K562 (cell line): ENCODE results near the gene GDF11. TPM values are rescaled to one million over a fixed set of nuclear protein-coding genes. Genes with fewer than 3 reads are reported as not detected.

Experiments used
- ATAC-seq: fragments of 200-7000 bp; cut with Tn5 transposase; 3 replicates; pipeline ENCODE4 v1.9.1; 2020; ENCODE audit warnings: moderate library complexity
- BruUV-seq: library from RNA; stranded (reverse); fragments of 400-500 nt; replicated peaks from 2 replicates; lab custom pipeline; 2021; lab: Mats Ljungman, UMichigan
- CTCF ChIA-PET: fragments of 300-600 bp; formaldehyde crosslinking; extraction: SDS; loops from one replicate; lab custom pipeline; 2021; ENCODE audit warnings: low intra/inter-chr PET ratio; lab: Yijun Ruan, JAX
- POLR2A ChIA-PET: fragments of 300-600, 350-650 bp; sonication (Branson Sonifier 250); formaldehyde crosslinking; extraction: SDS; loops from one replicate; lab custom pipeline; 2021; ENCODE audit warnings: antibody characterized with exemption, inconsistent platforms; lab: Yijun Ruan, JAX
- DNase-seq, 4 experiments: peaks; one replicate each; pipeline versions ENCODE4 v3.0.0 to v3.0.0-alpha.2; 2011 to 2018; ENCODE audit warnings: low spot score in 3 of 4, mixed read lengths in 3 of 4; ENCODE audit errors: extremely low read depth in 1 of 4
- FAIRE-seq: peaks from 2 replicates; lab custom pipeline; 2011; peaks lifted over from hg19 to GRCh38; lab: Jason Lieb, UNC
- H2AFZ ChIP-seq: 2 replicates; pipeline ENCODE4 v1.6.0; 2011; ENCODE audit warnings: low read depth, low read length, control low read depth, inconsistent platforms
- H3K27ac ChIP-seq: fragments of 200-600 bp; 3 replicates; pipeline ENCODE4 v1.8.0; 2011; ENCODE audit warnings: low read depth, mild to moderate bottlenecking, control low read depth, inconsistent platforms, low read length, moderate library complexity, mixed read lengths; ENCODE audit errors: extremely low read depth
- H3K27me3 ChIP-seq, 2 experiments: fragments of 300-600 bp in 1 of 2; 2 replicates in 1 of 2; 3 replicates in 1 of 2; pipeline versions ENCODE4 v1.6.0 to v1.8.0; 2011; ENCODE audit warnings: inconsistent platforms in 2 of 2, low read length in 2 of 2, mild to moderate bottlenecking in 1 of 2, mixed read lengths in 1 of 2, moderate library complexity in 1 of 2; ENCODE audit not compliant: control insufficient read depth in 2 of 2, insufficient read depth in 2 of 2
- H3K36me3 ChIP-seq: fragments of 300-600 bp; 3 replicates; pipeline ENCODE4 v1.8.0; 2011; ENCODE audit warnings: mild to moderate bottlenecking, low read length, inconsistent platforms; ENCODE audit not compliant: control insufficient read depth, insufficient read depth
- H3K4me1 ChIP-seq, 2 experiments: fragments of 200-600 bp in 1 of 2; replicated peaks in 1 of 2; 2 replicates in 1 of 2; 3 replicates in 1 of 2; pipeline versions ENCODE4 v1.5.1 to v1.8.0; 2011; ENCODE audit warnings: inconsistent platforms in 2 of 2, low read length in 2 of 2, mild to moderate bottlenecking in 1 of 2, mixed read lengths in 1 of 2, moderate library complexity in 1 of 2; ENCODE audit not compliant: control insufficient read depth in 2 of 2, insufficient read depth in 2 of 2
- H3K4me2 ChIP-seq: 2 replicates; pipeline ENCODE4 v1.6.1; 2011; ENCODE audit warnings: low read length, control low read depth, inconsistent platforms, mixed read lengths; ENCODE audit not compliant: insufficient read depth
- H3K4me3 ChIP-seq: fragments of 200-600 bp; sonication (generic), shearing (Covaris generic); 2 replicates; pipeline ENCODE4 v1.5.1; 2016; ENCODE audit warnings: control low read depth, inconsistent platforms
- H3K79me2 ChIP-seq: fragments of 200-600 bp; 3 replicates; pipeline ENCODE4 v1.8.0; 2011; ENCODE audit warnings: low read length, inconsistent platforms; ENCODE audit not compliant: control insufficient read depth, insufficient read depth
- H3K9ac ChIP-seq, 2 experiments: 2 replicates each; pipeline versions ENCODE4 v1.6.0 to v1.6.1; 2011; ENCODE audit warnings: low read depth in 2 of 2, low read length in 2 of 2, control low read depth in 1 of 2, inconsistent platforms in 1 of 2, mild to moderate bottlenecking in 1 of 2, mixed read lengths in 1 of 2; ENCODE audit not compliant: insufficient read depth in 1 of 2
- H3K9me1 ChIP-seq: one replicate; pipeline ENCODE4 v1.6.0; 2011; ENCODE audit warnings: inconsistent platforms, mild to moderate bottlenecking, low read length, moderate library complexity; ENCODE audit not compliant: control insufficient read depth, insufficient read depth
- H3K9me3 ChIP-seq: replicated peaks from 2 replicates; pipeline ENCODE4 v1.5.1; 2011; ENCODE audit warnings: low read depth, low read length, inconsistent platforms; ENCODE audit not compliant: control insufficient read depth, insufficient read depth
- H4K20me1 ChIP-seq: replicated peaks from 2 replicates; pipeline ENCODE4 v1.6.1; 2011; ENCODE audit warnings: low read length, inconsistent platforms, mixed read lengths; ENCODE audit not compliant: control insufficient read depth, insufficient read depth
- HNRNPL ChIP-seq: fragments of 200-400 bp; formaldehyde crosslinking; IDR thresholded peaks from 2 replicates; pipeline ENCODE4 v1.6.1; 2017; ENCODE audit warnings: low read depth, mild to moderate bottlenecking, low read length
- PURB ChIP-seq: sonication (generic); formaldehyde crosslinking; IDR thresholded peaks from 2 replicates; pipeline ENCODE4 v1.9.0; 2021; ENCODE audit warnings: low read depth, mild to moderate bottlenecking, missing genetic modification reagents
- SIX5 ChIP-seq, 2 experiments: IDR thresholded peaks; 2 replicates each; pipeline ENCODE4 v1.6.1; 2011; ENCODE audit warnings: low read length in 2 of 2, borderline replicate concordance in 1 of 2, low read depth in 1 of 2, mild to moderate bottlenecking in 1 of 2, moderate library complexity in 1 of 2; ENCODE audit not compliant: insufficient read depth in 1 of 2
- SPI1 ChIP-seq: IDR thresholded peaks from 2 replicates; pipeline ENCODE4 v1.6.1; 2011; ENCODE audit warnings: low read depth, low read length, control low read depth, borderline replicate concordance
- ZNF212 ChIP-seq: fragments of 450-650 bp; formaldehyde crosslinking; IDR thresholded peaks from 2 replicates; pipeline ENCODE4 v1.4.0; 2020; ENCODE audit warnings: mild to moderate bottlenecking
- ZNF239 ChIP-seq: fragments of 250-450 bp; sonication (Bioruptor Pico); IDR thresholded peaks from 2 replicates; pipeline ENCODE4 v1.4.0; 2020; ENCODE audit warnings: mild to moderate bottlenecking
- WGBS: fragments of 100-300 bp; shearing (Covaris generic); methylation state at CpG from one replicate; pipeline ENCODE4 v1.1.6; 2016; ENCODE audit warnings: low coverage, mixed read lengths; ENCODE audit not compliant: insufficient coverage; ENCODE audit errors: missing lambda C conversion rate; 5-methylcytosine and 5-hydroxymethylcytosine counted together
- in situ Hi-C: fragments of 300-500 bp; cut with MboI; formaldehyde crosslinking; loops from 4 replicates; pipeline ENCODE4 v1.15.0; 2018; ENCODE audit warnings: inconsistent platforms, mixed read lengths
- intact Hi-C: fragments of 100-400 bp; cut with micrococcal nuclease; formaldehyde crosslinking; loops from 2 replicates; pipeline ENCODE4 v1.14.2; 2022
- polyA plus RNA-seq, 8 experiments: library from polyadenylated mRNA; depleted of rRNA in 4 of 8; stranded (reverse) in 5 of 8; unstranded in 3 of 8; fragments of >200 nt; fragmentation: Nextera tagmentation in 2 of 8; fragmentation: Illumina TruSeq in 1 of 8; extraction: Ambion mirVana in 2 of 8; extraction: Trizol in 1 of 8; gene quantifications; 2 replicates each; pipeline versions ENCODE4 v1.2.1 to v1.2.3, GENCODE V29; 2011 to 2014; ENCODE audit warnings: inconsistent platforms in 1 of 8, missing spikeins in 1 of 8
- total RNA-seq, 7 experiments: library from RNA; depleted of rRNA in 6 of 7; stranded (reverse); fragments of >200 nt in 6 of 7; fragmentation: Illumina TruSeq in 2 of 7; extraction: Trizol in 2 of 7; gene quantifications; 2 replicates each; pipeline versions ENCODE4 v1.2.1 to v1.2.3, GENCODE V29; 2011 to 2021; ENCODE audit warnings: low replicate concordance in 1 of 7
- TF ChIP-seq, protein P1 (sequence below): IDR thresholded peaks from 2 replicates; pipeline ENCODE4 v1.6.1; 2011; ENCODE audit warnings: borderline replicate concordance, low read depth, mild to moderate bottlenecking, moderate library complexity, low read length; ENCODE audit not compliant: insufficient read depth, poor library complexity, severe bottlenecking

The GDF11 gene
- total and polyA plus RNA-seq, 9 of the 15 experiments (the other 6 are each of a cell fraction or from before 2014, with no cell fraction given) = 1.4 to 15.7 (median 4.8) TPM

DNA sequence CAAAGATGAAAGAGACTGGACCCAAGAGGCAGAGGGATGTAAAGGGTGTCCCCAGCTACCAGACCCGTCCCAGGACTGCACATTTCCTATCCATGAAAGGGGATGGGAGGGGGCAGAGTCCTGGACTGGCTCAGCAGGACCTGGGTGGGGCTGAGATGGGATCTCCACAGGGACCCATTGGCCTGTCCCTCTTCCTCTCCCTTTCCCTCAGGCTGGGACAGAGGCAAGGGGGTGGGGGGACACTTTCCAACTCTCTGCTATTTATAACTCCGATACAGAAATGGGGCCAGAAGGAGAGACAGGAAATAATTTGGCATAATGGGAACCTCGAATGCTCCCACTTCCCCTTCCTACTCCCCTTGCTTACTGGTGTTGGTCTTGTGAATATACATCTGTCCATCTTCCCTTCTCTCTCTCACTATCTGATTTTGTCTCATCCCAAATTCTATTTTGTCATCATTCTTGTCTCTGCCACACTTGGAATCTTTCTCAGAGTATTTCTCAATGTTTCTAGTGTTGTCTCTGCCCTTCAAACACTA, 34.2 kb upstream of the GDF11 start:
- Histone ChIP-seq H3K36me3 (no peaks in the 10 kb centered on the region), H3K9ac (peak overlapping the region in 1 of 2 experiments; percentile 23; a peak in 1 of 4 replicates), H3K4me2 (no peak overlapping the region), H2AFZ (no peak overlapping the region), H4K20me1 (no peaks in the 10 kb centered on the region; the same call in 1 of the 2 replicates), H3K9me1 (no peaks in the 10 kb centered on the region), H3K27ac (no peak overlapping the region), H3K4me1 (peaks cover 14 to 17% of the 10 kb centered on the region in 2 experiments; a peak in 4 of 5 replicates), H3K27me3 (peaks cover 19 to 23% of the 10 kb centered on the region in 2 experiments), H3K79me2 (no peaks in the 10 kb centered on the region), H3K9me3 (no peaks in the 10 kb centered on the region), H3K4me3 (no peak overlapping the region)
- no TSS peak for BruUV-seq
- no peak for ATAC-seq
- ChIA-PET CTCF (no interaction called here), POLR2A (no interaction called here)
- FAIRE-seq = no peak
- intact Hi-C loops = no loop called here
- no peak for DNase-seq
- in situ Hi-C loops = no loop called here
- WGBS = 3% methylated on average over 3 of the region's 3 CpGs
- no peak for TF ChIP-seq PURB
- peak; percentile 45; the same call in 1 of the 2 replicates for TF ChIP-seq SPI1
- no peak for TF ChIP-seq SIX5 (IDR thresholded peaks at IDR 0.05; ENCODE audit: borderline replicate concordance in 1 of 2, insufficient read depth in 1 of 2, low read depth in 1 of 2, low read length in 2 of 2)
- TF ChIP-seq ZNF212 (CRISPR knock-in tag) = no peak
- TF ChIP-seq ZNF239 = no peak
- TF ChIP-seq HNRNPL = no peak
- TF ChIP-seq, protein P1, sequence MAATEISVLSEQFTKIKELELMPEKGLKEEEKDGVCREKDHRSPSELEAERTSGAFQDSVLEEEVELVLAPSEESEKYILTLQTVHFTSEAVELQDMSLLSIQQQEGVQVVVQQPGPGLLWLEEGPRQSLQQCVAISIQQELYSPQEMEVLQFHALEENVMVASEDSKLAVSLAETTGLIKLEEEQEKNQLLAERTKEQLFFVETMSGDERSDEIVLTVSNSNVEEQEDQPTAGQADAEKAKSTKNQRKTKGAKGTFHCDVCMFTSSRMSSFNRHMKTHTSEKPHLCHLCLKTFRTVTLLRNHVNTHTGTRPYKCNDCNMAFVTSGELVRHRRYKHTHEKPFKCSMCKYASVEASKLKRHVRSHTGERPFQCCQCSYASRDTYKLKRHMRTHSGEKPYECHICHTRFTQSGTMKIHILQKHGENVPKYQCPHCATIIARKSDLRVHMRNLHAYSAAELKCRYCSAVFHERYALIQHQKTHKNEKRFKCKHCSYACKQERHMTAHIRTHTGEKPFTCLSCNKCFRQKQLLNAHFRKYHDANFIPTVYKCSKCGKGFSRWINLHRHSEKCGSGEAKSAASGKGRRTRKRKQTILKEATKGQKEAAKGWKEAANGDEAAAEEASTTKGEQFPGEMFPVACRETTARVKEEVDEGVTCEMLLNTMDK = no peak
